Ovary (tissue), 3 donors: ENCODE data around the gene POLA1.

Experiments used
- CTCF ChIP-seq, 3 donors: fragments of 450-650 bp in 2 of 3; fragments of 200-600 bp in 1 of 3; IDR thresholded peaks; one replicate each; pipeline versions ENCODE4 v1.5.1 to v1.8.0; 2016 to 2022; ENCODE audit warnings: antibody characterized with exemption in 3 of 3, mild to moderate bottlenecking in 1 of 3
- EP300 ChIP-seq: sonication (generic); formaldehyde crosslinking; IDR thresholded peaks from one replicate; pipeline ENCODE4 v1.6.1; 2017; ENCODE audit warnings: antibody characterized with exemption
- POLR2A ChIP-seq: fragments of 450-650 bp; IDR thresholded peaks from one replicate; pipeline ENCODE4 v1.6.1; 2017; ENCODE audit warnings: antibody characterized with exemption, mild to moderate bottlenecking, moderate library complexity
- donor health status: DM: no; HTN: no; CAD: no.

- no peak for TF ChIP-seq CTCF (IDR thresholded peaks at IDR 0.05)
- no peak for TF ChIP-seq POLR2A
- TF ChIP-seq EP300 = no peak
These were observed 8.9 kb downstream of the POLA1 start for GRCh38 chrX:24702362-24703184.
